NCI-H1436 (cell line): ENCODE data around the gene TMEM234.
A peak's percentile ranks its signal among the peaks of the same experiment; 100 is the strongest.

Experiments used
- DNase-seq: peaks from one replicate; lab custom pipeline; 2025; lab: John Stamatoyannopoulos, UW

TMEM234 gene

GRCh38 chr1:32239790-32240139 lies 17.6 kb upstream of the TMEM234 start:
- DNase-seq, result peak; percentile 50

GRCh38 chr1:32239337-32239736 lies 17.2 kb upstream of the TMEM234 start:
- peak; percentile 70 for DNase-seq

- no peak for DNase-seq
Observed at GRCh38 chr1:32234792-32235191, 12.6 kb upstream of the TMEM234 start.

GRCh38 chr1:32232558-32233304 lies 10.6 kb upstream of the TMEM234 start:
- no peak for DNase-seq

GRCh38 chr1:32231843-32232432 lies 9.8 kb upstream of the TMEM234 start:
- no peak for DNase-seq

- no peak for DNase-seq
Observed at GRCh38 chr1:32228771-32229170, 6.6 kb upstream of the TMEM234 start.

GRCh38 chr1:32224285-32224684 lies 2.1 kb upstream of the TMEM234 start:
- DNase-seq, result no peak

GRCh38 chr1:32223683-32224082 lies 1.5 kb upstream of the TMEM234 start:
- no peak for DNase-seq

GRCh38 chr1:32221581-32221979 lies 573 bp downstream of the TMEM234 start:
- DNase-seq, result no peak

GRCh38 chr1:32220746-32221580 lies 1.2 kb downstream of the TMEM234 start:
- no peak for DNase-seq

GRCh38 chr1:32219022-32219421 lies 3.1 kb downstream of the TMEM234 start:
- DNase-seq, result no peak

GRCh38 chr1:32216566-32216965 lies 5.6 kb downstream of the TMEM234 start:
- DNase-seq, result no peak

- peak; percentile 72 for DNase-seq
Observed at GRCh38 chr1:32215629-32216480, 6.3 kb downstream of the TMEM234 start.

GRCh38 chr1:32208891-32209328 lies 13.2 kb downstream of the TMEM234 start, which contains the start of gene DCDC2B:
Gene DCDC2B, plus strand, starts transcription at chr1:32209089. Its CDS starts 5 bp downstream, at chr1:32209094.
- DNase-seq, result peak; percentile 92

- no peak for DNase-seq
Observed at GRCh38 chr1:32208469-32208868, 13.7 kb downstream of the TMEM234 start.

GRCh38 chr1:32205401-32206370 lies 16.5 kb downstream of the TMEM234 start, which contains the start of gene IQCC:
Gene IQCC, plus strand, starts transcription at chr1:32205671. Its CDS starts 11 bp downstream, at chr1:32205682.
- DNase-seq, result peak; percentile 94

- DNase-seq, result no peak
Observed at GRCh38 chr1:32204943-32205361, 17.2 kb downstream of the TMEM234 start.

GRCh38 chr1:32201011-32201855 lies 20.9 kb downstream of the TMEM234 start:
- peak; percentile 5 for DNase-seq

- DNase-seq, result peak; percentile 56
Observed at GRCh38 chr1:32200226-32201010, 21.7 kb downstream of the TMEM234 start, which contains the start of gene CCDC28B. Gene CCDC28B, plus strand, starts transcription at chr1:32200595. Its CDS starts 1,341 bp downstream, at chr1:32201936.
